Measurements from ENCODE around the gene AAK1. TPM values are rescaled to one million over a fixed set of nuclear protein-coding genes. Genes with fewer than 3 reads are reported as not detected.
A peak's percentile ranks its signal among the peaks of the same experiment; 100 is the strongest.
"Not testable (repeated sequence)": the region's sequence is repeated elsewhere in the genome, so short reads cannot be mapped to it uniquely, and the experiment has no call there.

AAK1 gene
- 5.1 and 6.1 TPM in 2 replicates for polyA plus RNA-seq (2014; cell fraction: cytosol; rRNA removed)
- 2.6 and 4.3 TPM in 2 replicates for polyA plus RNA-seq (2014; cell fraction: nucleus; rRNA removed)

DNA sequence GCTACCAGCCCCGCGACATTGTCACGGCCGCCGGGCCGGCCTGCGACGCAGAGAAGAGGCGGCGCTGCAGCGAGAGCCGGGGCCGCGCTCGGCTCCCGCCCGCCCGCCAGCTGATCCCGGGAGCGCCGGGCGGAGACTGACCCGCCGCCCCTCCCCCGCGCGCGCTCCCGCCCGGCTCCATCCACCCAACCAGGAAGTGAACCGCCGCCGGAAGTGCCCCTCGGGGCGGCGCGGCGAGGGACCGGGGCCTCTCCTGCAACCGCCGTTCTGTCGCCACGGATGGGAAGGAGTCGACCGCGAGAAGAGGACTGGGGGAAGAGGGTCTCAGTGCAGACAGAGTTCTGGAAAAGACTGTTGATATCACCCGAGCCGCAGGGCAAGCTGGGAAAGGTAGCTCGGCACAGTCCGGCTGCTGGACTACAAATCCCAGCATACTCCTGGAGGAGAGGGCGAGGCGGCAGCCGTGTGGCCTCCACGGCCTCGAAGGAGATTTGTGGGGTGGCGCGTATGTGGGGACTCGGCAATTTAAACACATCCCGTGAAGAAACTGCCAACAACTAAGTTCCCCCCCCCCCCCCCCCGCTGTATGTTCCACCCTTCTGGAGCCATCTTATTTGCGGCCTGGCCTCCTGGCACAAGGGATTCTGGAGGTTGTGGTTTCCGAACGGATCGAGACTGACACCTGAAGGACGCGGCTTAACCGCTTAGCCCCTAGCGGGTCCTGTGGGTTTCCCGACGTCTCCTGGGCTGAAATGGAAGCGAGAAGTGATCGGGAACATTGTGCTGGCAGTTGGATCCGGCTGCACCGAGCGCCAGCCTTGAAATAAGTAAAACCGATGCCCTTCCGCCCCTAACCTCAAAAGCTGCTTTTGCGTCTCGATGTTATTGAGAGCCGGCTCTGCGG, at the start of gene AAK1:
Gene AAK1 (minus strand): TSS at position 138 of the 904 bp plus-strand sequence. CDS start 699 bp downstream, outside the sequence.
- peak; percentile 80 for DNase-seq (ENCODE audit: low spot score)

DNA sequence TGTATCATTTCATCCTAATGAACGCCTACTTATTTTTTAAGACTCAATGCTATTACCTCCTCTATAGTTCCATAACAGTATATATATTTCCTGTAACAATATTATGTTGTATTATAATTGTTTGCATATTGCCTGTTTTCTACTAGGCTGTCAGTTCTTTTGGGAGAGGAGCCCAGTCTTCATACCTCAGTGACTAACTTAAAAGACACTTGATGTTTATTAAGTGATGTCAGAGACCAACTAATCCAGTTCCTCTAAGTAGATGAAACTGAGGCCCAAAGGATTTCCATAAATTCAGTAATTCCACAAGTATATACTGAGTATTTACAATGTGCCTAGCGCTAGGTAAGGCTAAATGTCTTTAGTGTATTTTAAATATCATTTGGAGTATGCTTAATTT, 48.9 kb upstream of the AAK1 start:
- DNase-seq (ENCODE audit: low spot score) = no peak

DNA sequence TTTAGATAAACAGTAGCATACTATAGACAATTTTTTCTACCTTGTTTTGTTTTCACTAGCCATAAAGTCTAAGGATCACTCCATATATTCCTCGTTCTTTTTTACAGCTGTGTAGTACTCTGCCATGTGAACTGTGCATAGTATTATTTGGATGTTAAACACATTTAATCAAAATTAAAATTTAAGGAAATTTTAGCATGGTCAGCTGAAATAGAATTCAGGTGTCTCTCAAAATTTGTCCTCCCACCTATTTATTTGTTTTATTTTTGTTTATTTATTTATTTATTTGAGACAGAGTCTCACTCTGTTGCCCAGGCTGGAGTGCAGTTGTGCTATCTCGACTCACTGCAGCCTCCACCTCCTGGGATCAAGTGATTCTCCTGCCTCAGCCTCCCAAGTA, 46.4 kb upstream of the AAK1 start:
- DNase-seq (ENCODE audit: low spot score) = no peak

DNA sequence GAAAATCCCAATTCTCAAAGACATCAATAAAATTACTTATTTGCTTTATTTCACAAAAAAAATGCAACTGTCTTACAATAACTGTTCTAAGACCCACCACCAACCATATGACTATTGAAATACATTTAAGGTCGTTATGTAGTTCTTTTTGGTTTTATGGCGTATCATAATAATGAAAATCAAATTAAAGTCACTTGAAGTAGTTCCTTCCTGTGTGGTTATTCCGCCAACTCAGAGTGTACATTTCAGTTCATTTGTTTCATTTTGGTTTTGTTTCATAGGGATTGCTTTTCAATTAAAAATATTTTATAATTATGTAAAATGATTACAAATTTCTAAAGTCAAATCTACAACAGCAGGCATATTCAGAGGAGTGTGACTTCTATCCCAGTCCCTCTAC, 45.9 kb upstream of the AAK1 start:
- no peak for DNase-seq (ENCODE audit: low spot score)

DNA sequence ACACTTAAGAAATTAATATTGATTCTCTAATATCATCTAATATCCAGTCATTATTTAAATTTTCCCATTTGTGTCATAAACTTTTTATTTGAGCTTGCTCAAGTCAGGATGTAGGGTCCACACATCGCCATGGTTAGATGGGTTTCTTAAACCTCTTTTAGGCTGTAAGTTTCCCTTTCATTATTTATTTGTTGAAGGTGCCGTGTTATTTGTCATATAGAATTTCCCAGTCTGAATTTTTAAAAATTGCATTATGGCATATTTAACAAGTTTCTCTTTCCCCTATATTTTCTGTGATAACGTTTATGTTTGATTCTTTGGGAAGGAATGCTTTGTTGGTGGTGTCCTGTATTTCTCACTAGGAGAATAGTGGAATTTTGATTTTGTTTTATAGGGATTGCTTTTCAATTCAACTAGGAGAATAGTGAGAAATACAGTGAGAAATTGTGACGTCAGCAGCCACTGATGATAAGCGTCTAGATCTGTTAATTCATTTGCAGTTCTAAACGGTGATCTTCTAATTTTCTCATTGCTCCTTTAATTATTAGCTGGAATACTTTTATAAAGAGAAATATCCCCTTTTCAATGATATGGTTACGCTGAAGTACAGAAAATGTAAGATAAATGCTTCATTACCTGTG, 44.6 kb upstream of the AAK1 start:
- no peak for DNase-seq (ENCODE audit: low spot score)

DNA sequence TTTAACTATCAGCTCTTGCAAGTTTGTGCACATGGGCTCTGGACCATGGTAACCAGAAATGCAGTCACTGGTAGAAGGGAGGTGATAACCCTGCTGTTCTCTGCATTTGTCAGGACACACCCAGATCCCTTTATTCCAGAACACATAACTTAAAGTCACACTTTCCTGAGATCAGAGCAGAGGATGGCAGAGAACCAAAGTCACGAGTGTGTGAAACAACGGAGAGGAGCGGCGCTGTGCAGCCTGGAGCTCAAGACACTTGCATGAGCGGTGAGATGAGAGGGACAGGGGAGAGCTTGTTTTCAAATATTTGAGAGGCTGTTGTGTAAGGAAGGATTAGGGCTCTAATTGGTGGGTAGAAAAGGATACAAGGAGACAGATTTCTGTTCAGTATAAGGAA, 43.3 kb upstream of the AAK1 start:
- no peak for DNase-seq (ENCODE audit: low spot score)

DNA sequence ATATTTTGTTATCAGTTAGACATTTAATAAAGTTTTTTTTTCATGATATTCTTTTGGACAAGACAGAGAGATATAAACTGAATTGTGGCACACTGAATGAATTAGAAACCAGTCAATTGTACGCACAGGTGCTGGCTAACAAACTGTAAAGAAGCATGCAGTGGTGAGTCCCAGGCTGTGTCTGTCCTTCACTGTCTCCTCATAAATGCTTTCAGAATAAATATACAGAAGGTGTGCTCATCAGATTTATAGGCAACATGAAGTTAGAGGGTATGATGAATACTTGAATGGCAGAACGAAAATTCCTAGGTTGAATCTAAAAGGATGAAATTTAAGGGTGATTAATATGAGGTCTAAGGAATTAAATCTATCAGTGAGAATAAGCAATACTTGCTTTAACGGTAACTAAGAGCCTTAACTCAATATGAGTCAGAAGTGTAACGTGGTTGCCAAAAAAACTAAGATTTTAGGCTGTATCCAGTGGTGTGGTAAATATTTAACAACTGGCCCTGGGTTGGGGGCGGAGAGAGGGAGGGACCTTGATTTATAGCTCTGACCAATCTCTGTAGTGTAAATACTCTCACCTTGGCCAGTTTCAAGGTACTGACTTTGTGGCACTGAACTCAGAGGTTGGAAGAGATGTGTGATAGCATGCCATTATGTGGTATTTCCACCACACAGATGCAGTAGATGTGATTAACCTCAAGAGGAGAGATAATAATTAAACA, 41.9 kb upstream of the AAK1 start:
- no peak for DNase-seq (ENCODE audit: low spot score)

DNA sequence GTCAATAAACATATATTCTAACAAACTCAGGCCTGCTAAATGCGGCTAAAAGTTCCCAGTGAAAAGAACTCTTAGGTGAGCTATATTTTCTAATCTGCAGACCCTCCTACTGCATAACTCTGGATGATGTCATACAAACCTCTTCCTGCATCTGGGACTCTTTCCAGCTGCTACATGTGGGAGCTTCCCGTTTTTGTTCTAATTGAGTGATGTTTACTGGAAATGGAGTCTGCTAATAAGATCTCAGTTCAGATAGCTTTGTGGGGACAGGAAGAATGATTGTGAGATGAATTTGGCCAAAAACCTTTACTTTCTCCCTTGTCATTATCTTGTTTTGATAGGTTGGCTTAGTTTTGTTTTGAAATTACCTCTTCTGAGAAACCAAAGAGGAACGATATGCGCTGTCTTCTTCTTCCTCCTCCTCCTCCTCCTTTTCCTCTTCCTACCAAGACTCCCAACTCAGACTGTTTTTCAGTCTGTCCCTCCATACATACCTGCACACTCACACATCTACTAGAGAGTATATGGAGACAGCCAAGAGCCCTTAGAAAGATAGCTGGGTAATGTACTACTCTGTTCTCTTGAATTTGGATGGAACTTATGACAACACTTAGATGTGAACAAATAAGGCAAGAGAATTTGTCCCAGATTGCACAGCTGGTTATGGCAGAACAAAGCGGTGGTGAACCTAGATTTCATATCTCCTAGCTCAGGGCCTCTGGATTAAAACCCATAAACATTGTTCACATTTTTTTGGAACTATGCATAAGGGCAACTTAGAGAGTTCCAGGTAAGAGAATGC, 39.8 kb upstream of the AAK1 start:
- peak; percentile 32 for DNase-seq (ENCODE audit: low spot score)

DNA sequence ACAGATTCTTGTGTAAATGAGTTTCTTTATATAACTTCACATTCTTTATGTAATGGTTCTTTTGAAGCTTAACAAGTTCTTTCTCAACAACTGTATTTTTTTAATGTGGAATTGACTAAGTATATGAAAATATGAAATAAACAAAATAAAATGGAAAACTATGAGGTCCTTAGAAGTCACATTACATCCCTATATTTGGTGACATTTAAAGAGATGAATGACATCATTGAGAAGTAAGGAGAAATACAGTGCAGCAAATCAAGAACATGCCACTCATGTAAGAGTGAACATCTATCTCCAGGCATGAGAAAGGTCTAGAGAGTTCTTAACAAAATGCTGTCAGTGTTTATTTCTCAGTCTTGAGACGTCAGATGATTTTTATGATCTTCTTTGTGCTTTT, 39.0 kb upstream of the AAK1 start:
- no peak for DNase-seq (ENCODE audit: low spot score)

DNA sequence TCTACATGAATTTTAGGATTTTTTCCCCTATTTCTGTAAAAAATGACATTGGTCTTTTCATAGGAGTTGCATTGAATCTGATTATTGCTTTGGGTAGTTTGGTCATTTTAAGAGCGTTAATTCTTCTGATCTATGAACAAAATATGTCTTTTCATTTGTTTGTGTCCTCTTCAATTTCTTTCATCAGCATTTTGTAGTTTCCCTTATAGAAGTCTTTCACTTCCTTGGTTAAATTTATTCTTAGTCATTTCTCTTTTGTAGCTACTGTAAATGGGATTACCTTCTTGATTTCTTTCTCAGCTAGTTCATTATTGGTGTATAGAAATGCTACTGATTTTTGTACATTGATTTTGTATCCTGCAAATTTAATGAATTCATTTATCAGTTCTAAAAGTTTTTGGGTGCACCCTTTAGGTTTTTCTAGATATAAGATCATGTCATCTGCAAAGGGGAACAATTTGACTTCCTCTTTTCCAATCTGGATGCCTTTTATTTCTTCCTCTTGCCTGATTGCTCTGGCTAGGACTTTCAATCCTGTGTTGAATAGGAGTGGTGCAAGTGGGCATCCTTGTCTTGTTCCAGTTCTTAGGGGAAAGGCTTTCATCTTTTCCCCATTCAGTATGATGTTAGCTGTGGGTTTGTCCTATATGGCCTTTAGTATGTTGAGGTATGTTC, 36.6 kb upstream of the AAK1 start:
- DNase-seq (ENCODE audit: low spot score) = no peak

DNA sequence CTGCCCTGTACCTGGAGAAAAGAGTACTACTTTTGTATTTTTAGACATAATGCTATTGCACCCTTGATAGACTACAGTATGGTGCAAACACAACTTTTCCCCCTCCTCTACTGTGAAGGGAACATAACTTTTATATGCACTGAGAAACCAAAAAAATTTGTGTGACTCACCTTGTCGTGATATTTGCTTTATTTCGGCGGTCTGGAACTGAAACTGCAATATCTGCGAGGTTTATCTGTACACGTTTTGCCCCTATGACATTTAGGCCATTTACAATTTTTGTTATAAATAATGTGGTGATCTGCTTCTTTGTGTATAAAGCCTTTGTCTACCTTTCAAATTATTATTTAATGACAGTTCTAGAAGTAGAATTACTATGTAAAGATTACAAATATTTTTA, 34.4 kb upstream of the AAK1 start:
- no peak for DNase-seq (ENCODE audit: low spot score)

DNA sequence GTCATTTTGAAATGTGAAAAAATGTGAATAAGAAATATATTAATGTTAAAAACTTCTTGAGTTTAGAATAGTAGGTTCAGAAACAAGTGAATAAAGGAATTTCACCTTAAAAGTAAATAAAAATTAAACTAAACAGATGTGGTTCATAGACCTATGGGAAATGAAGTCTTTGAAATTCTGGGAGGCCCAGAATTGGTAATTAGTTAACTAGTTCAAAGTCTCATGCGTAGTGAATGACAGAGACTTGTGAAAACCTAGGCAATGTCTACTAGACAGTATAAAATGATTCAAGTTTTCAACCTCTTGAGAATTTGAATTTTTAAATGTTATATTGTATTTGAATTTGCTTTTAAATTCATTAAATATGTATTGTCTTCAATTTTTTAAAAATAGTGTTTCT, 32.6 kb upstream of the AAK1 start:
- no peak for DNase-seq (ENCODE audit: low spot score)

DNA sequence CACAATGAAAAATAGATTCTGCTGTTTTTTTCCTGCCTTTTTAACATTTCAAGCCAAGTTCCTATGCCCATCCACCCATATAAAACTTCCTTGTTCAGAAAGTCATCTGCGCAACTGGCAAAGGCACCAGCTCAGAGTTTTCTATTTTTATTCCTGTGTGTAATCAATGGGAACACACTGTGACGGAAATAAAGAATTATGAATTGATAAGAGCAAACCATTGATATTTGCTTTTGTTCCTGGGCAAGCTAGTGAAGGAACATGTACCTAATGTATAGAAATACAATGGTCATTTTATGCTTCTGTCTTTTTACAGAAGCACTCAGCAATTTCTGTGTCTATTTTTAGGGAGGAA, 30.8 kb upstream of the AAK1 start:
- DNase-seq (ENCODE audit: low spot score) = no peak

DNA sequence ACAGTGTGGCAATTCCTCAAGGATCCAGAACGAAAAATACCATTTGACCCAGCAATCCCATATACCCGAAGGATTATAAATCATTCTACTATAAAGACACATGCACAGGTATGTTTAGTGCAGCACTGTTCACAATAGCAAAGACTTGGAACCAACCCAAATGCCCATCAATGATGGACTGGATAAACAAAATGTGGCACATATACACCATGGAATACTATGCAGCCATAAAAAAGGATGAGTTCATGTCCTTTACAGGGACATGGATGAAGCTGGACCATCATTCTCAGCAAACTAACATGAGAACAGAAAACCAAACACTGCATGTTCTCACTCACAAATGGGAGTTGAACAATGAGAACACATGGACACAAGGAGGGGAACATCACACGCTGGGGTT, 29.6 kb upstream of the AAK1 start:
- not testable (repeated sequence) for DNase-seq (ENCODE audit: low spot score)

DNA sequence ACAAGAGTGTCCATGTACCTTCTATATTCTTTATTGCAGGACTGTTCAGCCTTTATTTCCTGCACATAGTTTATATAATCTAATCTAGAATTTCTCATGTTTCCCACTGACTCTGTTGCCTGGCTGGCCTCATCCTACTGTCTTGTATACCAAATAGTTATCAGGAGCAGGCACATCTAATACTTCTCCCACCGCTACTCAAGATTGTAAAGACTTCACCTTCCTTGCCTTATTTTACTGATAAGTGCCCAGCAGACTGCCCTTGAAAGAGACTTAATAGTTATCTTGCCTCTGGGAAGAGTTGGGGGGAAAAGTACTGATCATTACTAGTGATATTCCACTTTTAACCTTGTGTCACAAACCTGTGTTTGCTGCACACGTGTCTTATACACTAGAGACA, 26.1 kb upstream of the AAK1 start:
- DNase-seq (ENCODE audit: low spot score) = no peak

DNA sequence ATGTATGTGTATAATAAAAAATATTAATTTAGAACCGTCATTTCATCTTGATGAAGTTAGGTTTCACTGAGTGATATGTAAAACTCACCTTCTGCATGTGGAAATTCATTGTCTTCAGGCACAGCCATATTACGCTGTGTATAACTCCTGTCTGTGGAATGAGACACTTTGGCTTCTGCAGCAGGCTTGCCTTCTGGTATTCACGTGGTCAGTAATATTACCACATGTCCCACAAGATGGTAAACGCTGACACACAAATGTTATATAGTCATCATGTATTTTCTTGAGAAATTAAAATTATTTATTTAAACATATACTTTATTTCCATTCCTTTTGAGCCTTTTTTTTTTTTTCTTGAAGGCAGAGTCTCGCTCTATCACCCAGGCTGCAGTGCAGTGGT, 25.1 kb upstream of the AAK1 start:
- no peak for DNase-seq (ENCODE audit: low spot score)

DNA sequence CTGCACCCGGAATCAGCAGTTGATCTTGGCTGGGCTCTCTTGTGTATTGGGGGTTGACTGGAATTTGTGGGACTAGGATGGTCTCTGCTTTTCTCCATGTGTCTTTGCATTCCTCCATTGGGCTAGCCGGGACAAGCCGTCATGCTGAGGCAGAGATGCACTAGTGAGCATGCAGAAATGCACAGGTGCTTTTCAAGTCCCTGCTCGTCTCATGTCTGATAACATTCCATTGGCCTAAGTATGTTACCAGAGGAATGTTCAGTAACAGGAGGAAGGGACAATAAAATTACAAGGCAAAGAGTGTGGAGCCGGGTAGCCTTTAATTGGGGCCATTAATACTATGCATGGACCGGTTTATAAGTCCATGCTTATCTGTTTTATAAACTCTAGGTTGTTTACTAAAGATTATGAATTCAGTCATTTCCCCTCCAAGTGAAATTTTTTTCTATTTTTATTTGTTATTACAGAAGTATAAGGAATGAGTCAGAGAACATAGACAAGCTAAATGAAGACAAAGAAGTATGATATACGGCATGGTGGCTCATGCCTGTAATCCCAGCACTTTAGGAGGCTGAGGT, 24.4 kb upstream of the AAK1 start:
- no peak for DNase-seq (ENCODE audit: low spot score)

DNA sequence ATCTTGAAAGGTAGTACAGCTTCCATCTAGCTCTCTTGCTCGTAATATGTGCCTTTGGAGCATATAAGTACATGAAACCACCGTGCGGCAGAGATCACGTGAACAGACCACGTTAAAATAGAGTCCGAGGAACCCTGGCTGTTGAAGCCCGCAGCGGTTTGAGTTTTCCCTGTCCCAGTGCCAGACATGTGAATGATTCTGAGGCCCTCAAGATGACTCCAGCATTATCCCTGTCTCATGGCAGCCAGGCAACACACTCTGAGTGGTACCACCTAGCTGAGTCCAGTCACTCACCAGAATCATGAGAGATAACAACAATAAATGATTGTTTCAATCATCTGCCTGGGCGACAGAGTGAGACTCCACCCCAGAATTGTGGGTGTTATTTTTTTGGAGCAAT, 21.6 kb upstream of the AAK1 start:
- no peak for DNase-seq (ENCODE audit: low spot score)

DNA sequence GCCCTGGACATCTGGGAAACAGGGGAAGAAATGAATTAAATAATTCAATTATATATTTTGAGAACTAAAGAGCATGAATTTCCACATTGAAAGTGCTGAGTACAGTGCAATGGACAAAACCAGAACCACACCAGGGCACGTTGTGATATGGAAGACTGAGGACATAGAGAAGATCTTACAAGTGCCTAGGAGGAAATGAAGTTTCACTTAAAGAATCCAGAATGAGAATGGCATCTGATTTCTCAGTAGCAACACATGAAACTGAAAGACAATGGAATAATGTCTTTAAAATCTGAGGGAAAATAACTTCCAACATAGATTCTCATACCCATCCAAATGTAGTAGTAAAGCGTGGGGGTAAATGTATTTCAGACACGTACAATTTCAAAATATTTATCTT, 20.3 kb upstream of the AAK1 start:
- no peak for DNase-seq (ENCODE audit: low spot score)

DNA sequence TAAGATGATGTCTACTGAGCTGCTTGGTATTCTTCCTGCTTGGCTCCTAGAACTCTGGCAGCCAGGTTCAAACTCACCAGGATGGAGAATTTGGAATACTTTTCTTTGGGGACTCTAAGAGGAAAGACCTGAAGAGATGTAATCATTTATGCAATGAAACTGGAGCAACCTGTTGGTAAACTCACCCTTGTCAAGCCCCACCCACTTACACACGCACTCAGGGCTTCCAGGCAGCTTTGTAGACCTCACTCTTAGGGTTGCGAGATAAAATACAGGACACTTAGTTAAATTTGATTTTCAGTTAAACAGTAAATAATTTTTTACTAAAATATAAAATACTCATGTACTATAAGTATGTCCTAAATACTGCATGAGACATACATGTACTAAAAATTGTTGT, 19.0 kb upstream of the AAK1 start:
- DNase-seq (ENCODE audit: low spot score) = not testable (repeated sequence)

DNA sequence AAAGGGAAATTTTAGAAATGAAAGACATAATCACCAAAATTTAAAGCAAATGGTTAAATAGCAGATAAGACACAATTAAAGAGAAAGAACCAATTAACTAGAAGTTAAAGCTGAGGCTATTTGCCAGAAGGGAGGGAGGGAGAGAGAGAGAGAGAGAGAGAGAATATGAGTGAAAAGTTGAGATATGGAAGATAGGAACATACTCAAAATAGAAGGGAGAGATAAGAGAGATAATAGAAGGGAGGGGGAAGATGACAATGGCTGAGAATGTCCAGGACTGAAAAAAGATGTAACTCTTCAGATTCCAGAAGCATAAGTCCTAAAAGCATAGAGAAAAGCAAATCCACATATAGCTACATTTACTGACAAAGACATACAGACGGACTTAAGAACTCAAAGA, 17.1 kb upstream of the AAK1 start:
- DNase-seq (ENCODE audit: low spot score) = peak; percentile 36

Data from SK-N-DZ (cell line).